ENCODE data around the gene LBHD1.
"Not testable (repeated sequence)": the region's sequence is repeated elsewhere in the genome, so short reads cannot be mapped to it uniquely, and the experiment has no call there.

Gene LBHD1

DNA sequence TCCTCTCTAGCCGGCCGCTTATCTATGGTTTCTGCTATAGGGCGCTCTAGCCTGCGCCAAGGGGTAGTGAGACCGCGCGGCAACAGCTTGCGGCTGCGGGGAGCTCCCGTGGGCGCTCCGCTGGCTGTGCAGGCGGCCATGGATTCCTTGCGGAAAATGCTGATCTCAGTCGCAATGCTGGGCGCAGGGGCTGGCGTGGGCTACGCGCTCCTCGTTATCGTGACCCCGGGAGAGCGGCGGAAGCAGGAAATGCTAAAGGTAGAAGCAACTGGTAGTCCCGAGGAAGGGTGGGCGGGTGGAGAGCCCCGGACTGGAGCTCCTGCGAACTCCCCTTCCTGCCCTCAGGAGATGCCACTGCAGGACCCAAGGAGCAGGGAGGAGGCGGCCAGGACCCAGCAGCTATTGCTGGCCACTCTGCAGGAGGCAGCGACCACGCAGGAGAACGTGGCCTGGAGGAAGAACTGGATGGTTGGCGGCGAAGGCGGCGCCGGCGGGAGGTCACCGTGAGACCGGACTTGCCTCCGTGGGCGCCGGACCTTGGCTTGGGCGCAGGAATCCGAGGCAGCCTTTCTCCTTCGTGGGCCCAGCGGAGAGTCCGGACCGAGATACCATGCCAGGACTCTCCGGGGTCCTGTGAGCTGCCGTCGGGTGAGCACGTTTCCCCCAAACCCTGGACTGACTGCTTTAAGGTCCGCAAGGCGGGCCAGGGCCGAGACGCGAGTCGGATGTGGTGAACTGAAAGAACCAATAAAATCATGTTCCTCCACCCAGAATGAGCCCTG is at the start of gene LBHD1, which contains the start of gene UQCC3:
TSS of gene LBHD1 (minus strand) at position 660 of the 782 bp plus-strand sequence. CDS start 2,236 bp downstream, outside the sequence.
TSS of gene UQCC3 (plus strand) at position 66 of the 782 bp plus-strand sequence. CDS start at position 139, 73 bp downstream.
- DNase-seq: peak; percentile 70 to 88

DNA sequence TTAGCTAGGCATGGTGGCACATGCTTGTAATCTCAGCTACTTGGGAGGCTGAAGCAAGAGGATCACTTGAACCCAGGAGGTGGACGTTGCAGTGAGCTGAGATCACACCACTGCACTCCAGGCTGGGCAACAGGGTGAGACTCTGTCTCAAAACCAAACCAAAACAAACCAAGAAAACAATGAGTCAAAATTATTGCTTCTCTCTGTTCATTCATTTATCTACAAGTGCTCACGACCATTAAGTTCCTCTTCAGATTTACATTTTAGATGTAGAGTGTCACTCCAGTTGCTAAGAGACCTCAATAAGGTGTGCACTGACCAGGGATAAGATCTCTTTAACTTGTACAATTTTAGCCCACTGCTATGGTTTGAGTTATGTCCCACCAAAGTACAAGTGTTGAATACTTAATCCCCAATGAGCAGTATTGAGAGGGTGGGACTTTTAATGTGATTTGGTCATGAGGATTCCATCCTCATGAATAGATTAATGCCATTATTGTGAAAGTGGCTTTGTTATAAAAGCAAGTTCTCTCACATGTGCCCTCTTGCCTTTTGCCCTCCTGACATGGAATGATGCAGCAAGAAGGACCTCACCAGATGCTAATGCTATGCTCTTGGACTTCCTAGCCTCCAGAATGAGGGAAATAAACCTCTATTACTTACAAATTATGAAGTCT is 47.4 kb upstream of the LBHD1 start:
- no peak for DNase-seq

DNA sequence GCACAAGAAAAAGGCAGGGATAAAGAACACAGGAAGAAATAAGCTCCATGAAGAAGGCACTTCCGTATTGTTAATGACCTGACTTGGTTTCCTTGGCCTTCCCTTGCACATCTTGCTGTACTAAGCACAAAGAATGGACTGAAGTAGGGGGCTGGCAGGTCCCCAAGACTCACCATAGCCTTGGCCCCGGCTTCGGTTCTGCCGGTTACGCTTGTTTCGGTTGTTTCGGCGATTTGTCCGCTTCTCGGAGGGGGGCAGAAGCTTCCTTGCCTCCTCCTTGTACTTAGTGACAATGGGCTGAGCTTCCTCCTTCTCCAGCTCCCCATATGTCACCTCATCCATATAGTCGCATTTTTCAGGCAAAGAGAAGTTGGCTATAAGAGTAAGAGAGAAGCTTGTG is 44.7 kb upstream of the LBHD1 start:
- no peak for DNase-seq

DNA sequence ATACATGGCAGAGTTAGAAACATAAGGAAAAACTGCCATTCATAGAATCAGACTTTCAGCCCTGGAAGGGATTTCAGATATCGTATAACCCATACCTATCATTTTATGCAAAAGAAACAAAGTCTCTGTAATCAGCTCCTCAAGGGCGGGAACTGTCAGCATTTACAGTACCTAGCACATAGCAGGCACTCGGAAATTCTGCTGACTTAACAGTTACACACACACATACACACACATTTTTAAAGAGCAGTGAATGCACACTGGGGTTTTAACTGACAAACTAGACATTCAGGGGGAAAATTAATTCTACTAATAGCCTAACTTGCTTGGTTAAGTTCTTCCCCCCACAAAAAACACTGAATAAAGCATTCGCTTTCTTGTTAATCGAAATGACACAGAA is 44.1 kb upstream of the LBHD1 start:
- no peak for DNase-seq

DNA sequence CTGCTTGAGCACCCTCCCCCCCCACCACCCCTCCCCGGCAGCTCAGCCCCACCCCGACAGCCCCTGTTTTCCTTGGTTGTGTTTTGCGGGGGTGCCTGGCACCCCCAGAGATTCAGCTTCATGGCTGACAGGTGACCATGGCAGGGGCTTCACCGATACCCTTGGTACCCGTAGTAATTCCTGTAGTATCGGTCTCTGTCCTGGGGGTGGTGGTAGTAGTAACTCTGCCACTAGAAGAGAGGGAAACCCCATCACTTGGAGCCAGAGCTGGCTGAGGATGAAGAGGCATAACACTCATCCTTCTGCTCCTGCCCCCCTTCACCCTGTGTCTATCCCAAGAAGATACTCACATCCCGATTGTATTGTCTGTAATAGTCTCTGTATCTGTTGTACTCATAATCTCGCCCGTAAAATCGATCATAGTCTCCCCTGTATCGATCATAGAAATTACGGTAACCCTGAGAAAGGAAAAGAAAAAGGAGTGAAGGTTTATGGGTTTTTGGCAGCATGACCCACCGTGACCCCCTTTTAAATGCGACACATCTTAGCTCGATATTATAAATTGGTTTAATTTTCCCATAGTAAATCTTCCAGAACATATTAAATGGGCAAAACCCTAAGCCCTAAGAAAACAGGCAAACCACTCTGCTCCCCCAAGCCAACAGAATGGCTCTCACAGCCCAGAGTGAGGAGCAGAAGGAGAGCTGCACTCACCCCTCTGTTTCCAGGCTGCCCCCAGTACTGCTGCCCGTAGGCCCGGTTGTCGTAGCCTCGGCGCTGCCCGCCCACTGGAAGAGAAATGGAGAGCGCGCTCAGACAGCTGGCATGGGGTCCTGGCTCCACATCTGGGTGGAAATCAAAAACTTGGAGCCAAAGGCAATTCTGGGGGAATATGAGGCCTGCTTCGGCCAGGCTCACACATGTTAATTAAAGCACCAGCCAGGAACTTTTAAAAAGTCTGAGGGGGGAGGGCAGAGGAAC is 43.4 kb upstream of the LBHD1 start:
- no peak for DNase-seq

DNA sequence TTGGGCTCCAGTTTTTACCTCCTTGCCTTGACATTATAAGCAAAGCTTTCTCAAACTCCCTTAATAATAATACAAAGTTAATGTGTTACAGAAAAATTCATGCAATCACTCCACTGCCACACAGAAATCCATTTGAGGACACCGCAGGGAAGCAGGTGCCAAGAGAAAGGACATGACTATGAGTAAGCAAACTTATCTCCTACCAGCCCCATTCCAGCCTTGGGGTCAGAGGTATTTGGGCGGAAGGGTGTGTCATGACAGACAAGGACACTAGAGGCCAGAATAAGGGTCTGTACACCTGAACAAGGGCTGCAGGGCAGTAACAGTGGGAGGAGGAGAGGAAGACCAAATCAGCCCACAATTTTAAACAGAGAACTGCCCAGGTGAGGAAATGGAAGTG is 41.3 kb upstream of the LBHD1 start:
- DNase-seq: no peak

DNA sequence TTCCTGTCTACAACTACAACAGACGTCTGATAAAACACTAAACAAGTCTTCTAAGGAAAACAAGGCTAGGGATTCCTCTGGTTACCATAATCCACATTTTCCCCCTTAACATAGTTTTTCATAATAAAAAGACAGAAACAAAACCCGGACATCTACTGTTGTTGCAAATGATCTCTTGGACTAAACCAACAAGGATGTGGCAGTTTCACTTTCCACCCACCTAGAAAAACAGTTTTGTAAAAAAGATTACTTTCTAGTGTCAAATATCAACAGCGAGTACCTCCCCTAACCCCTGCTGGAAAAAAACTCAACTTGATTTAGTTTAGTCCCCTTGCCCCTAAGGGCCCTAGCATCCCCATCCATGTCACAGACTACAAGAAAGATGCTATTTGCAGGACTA is 40.8 kb upstream of the LBHD1 start:
- DNase-seq: no peak

DNA sequence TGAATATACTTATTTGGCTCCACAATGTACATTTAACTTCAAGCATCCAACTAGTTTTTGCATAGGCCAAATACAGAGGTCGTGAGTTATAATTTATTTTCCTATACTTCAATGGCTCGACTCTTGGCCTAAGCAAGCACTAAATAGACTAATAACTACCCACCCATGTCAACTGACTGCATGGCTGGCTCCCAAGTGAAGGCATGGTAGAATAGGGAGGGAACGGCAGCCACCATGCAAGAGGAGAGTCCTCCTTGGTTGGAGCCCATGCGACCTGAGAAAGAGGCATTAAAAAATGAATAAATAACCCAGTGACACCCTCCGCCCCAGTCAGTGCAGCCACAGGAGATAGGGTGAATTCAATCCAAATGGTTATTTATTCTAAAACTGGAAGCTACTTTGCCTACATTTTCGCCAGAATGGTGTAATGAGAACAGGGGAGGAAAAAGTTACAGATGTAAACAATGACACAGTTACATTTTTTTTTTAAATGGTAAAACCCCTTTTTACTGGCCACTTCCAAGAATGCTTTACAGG is 40.3 kb upstream of the LBHD1 start:
- DNase-seq: no peak

DNA sequence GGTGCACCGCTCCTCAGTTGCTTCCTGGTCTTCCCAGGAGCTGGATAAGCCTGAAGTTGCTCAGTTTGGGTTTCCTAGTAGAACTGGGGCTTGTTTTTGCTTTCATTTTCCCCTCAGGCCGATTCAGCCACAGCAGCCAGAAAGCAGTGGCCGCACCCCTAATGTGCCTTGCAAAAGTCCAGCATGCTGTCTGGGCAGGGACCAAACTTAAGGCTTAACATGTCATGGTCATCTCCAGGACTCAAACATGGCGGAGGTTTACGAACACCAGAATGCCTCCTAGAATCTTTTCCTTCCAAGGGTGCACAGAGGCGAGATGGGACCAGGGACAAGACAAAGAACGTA is 37.9 kb upstream of the LBHD1 start:
- peak in 1 of 2 experiments; percentile 11 for DNase-seq

DNA sequence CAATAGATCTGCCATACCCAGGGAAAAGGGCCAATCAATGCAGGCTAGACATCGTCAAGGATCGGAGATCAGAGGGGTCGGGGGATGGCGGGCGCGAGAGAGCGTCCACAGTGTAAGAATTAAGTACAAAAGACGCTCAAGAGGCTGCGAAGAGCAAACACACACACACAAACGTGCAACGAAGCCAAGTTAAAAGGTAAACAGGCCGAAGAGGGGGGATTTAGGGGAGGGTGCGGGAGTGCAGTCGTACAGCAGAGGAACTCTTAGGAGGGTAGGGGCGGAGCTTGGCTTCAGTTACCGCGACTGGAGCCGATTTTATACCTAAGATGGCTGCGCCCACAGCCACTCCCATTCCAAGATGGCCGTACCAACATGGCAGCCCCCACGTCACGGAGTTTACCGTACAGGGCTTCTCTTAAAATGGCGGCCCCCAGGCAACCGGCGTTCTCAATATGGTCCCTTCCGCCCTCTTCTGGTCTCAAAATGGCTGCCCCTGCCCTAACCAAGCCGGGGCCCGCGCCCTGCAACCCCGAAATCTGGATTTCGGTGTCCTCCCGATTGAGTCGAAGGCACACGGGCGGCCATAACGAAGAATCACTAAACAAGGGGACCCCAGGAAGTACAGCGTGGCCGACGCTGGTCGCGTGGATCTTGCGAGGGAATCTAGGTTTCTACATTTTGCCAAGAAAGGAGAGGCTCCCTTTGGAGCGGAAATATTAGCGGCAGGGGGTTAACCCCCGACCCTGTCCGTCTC is 37.4 kb upstream of the LBHD1 start:
- peak; percentile 96 to 98 for DNase-seq

DNA sequence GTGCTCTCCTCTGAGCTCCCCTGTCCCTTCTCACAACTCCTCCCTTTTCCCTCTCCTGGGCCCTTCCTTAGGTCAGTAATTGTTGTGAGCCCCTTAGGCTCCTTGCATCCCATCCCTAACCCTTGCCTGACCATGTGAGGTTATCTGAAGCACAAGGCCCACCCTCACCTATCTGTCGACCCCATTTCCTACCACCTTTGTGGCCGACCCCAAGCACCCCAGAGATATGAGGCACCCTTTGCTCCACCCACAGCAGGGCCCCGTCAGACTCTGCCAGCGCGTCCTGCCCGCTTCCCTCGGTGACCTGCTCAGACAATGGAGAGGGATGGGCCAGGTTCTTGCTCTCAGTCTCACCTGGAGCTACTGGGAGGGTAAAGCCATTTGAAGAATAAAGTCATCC is 36.7 kb upstream of the LBHD1 start:
- peak; percentile 39 to 53 for DNase-seq

DNA sequence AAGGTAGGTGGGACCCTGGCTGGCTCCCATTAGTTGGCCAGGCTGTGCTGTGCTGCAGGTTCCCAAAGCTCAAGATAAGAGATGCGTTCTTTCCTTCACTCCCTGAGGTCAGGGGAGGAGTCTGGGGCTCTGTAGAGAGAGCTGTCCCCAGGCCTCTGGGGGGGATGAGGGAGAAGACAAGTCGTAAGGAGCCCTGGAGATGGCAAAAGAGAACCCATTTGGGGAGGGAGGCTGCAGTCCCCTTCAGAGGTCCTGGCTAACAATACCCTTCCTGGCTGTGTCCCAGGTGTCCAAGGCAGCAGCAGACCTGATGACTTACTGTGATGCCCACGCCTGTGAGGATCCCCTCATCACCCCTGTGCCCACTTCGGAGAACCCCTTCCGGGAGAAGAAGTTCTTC is 36.3 kb upstream of the LBHD1 start:
- DNase-seq: peak in 1 of 2 experiments; percentile 8

DNA sequence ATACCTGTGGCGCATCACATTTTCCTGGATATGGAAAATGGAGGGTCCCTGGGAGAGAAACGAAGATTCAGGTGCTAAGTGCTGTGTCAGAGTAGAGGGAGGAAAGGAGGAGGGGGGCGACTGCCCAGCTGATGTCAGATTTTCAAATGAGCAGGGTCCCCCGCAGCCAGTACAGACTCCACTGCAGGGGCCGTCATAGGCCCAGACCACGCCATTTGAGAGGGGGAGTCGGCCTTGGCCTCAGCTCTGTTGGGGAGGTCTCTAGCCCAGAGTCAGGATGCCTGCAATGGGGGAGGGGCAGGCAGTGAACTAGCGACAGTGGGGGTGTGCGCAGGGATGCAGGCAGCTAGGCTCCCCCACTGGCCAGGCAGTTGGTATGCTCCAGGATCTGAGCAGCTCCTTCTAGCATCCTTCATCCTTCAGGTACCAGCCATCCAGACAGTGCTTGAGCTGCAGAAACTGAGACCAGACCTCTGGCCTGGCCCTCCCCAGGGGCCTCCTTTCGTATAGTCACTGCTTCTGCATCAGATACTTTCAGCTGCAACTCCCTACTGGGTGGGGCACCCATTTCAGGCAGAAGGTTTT is 35.3 kb upstream of the LBHD1 start, which contains the start of the genes BSCL2 and GNG3:
TSS of gene BSCL2 (minus strand) at position 148 of the 585 bp plus-strand sequence. CDS start 229 bp downstream, outside the sequence.
TSS of gene GNG3 (plus strand) at position 400 of the 585 bp plus-strand sequence. CDS start 620 bp downstream, outside the sequence.
- DNase-seq: peak; percentile 90

DNA sequence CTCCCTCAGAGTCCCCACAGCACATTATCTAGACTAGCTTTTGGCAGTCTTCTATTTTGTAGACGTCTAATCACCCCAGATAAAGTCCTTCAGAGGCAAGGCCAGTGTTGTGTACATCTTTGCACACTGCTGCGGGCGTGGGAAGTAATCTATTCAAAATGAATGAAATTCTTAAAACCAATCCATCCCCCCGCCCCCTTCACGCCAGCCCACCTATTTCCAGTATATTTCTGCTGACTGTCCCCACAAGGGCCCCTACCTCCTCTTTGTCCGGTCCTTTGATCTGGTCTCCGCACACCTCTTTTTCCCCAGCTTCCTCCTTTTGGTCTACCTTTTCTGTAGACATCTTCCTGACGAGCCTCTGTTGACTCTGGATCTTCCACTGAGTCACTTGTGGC is 34.8 kb upstream of the LBHD1 start:
- no peak for DNase-seq

DNA sequence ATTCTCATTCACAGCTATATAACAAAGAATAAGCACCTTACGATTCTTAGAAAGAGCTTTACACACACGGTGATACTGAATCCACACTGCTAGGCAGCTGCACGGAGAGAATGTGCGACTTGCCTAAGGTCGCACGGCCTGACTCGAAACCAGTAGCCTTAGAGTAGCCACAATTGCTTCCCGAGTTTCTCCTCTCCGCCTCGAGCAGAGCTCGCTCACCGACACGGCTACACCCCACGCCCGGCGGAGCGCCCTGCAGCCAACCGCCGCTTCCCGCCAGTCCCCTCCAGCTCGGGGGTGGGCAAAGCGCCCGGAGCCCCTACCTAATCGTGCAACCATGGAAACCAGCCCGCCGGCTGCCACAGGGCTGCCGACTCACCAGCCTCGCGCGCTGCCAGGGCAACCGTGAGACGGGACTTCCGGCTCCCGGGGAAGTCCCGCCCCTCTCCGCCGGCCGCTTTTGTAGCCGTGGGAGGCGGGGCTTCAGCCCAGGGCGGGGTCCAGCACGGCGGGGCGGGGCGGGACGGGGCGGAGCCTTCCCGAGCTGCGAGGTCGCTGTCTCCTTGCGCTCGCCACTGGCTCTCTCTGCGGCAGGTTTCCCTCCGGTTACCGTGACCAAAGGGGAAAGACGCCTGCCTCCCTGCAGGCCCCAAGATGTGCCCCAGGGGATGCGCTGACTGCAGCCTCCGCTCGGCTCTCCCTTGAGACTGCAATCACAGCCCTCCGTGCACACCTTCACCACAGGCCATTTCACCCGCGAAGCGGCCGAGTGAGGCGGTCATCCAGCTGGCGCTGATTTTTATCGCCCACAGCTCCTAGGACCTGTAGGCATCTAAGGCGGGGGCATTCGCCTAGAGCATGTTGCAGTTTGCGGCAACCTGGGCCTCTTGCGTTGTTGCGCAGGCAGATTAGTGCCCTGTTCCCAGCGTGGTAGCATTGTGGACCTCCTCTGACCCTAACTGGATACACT is 34.1 kb upstream of the LBHD1 start:
- DNase-seq: peak; percentile 82 to 95

DNA sequence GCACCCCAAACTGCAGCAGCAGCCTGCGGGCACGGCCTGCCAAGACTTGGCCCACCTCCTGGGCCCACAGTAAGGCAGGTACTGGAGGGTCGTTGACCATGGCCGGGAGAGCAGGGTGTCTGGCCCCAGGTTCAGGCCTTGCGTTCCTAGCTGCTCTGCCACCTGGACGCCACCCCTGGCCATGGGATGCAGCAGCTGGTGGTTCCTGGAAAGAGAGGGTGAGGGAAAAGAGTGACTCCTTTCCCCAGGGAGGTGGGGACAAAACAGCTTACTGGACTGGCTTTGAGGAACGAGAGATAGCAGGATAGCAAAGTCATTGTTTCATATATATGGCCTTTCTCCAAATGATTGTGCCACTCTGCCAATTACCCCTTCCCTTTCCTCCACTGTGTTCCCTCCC is 33.3 kb upstream of the LBHD1 start:
- DNase-seq: peak; percentile 29 to 70

DNA sequence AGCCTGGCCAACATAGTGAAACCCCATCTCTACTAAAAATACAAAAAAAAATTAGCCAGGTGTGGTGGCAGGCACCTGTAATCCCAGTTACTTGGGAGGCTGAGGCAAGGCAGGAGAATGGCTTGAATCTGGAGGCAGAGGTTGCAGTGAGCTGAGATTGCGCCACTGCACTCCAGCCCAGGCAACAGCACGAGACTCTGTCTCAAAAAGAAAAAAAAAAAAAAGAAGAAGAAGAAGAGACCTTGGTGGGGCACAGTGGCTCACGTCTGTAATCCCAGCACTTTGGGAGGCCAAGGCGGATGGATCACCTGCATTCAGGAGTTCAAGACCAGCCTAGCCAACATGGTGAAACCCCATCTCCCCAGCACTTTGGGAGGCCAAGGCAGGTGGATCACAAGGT is 31.9 kb upstream of the LBHD1 start:
- not testable (repeated sequence) for DNase-seq

DNA sequence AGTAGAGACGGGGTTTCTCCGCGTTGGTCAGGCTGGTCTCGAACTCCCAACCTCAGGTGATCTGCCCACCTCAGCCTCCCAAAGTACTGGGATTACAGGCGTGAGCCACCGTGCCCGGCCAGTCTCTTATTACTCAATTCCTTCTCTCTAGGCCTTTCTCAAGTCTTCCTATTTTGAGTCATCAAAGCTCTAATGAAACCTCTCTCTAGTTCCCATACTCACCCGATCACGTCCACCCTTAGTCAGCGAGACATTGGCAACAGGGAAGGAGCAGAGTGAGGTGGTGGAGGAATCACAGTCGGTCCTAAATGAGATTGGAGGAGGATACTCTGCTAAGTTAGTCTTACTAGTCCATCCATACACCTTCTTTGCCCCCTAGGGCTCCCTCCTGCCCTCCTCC is 30.2 kb upstream of the LBHD1 start:
- no peak for DNase-seq

DNA sequence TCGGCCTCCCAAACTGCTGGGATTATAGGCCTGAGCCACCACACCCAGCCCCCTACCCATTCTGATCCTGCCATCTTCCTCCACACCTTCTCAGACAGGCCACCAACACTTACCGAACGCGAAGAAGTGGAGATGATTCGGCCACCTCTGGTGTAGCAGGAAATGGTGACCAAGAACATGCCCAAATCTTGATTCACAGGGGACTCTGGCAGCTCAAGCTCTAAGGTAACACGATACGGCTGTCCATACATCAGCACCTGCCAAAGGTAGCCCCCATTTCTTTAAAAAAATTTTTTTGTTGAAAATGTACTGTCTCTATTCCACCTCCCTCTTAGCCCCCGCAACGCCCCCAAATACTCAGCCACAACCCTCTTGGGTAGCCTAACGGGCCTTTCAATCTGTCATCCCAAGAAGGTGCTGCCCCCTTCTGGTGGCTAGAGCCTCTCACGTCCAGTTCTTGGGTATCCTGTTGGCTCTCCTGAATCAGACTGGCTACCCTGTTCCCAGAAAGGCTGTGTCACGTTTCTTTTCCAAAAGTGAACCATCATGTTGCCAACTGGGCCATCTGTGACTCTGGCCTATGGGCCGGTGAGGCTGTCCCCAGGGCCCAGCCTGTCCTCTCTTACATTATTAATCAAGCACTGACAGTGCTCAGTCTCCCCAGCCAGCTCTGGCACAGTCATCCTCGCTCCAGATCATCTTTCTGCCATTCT is 22.5 kb upstream of the LBHD1 start:
- DNase-seq: peak; percentile 42 to 80
